Measurements from ENCODE around the gene ARMC6.
"Not testable (repeated sequence)": the region's sequence is repeated elsewhere in the genome, so short reads cannot be mapped to it uniquely, and the experiment has no call there.

Gene ARMC6

DNA sequence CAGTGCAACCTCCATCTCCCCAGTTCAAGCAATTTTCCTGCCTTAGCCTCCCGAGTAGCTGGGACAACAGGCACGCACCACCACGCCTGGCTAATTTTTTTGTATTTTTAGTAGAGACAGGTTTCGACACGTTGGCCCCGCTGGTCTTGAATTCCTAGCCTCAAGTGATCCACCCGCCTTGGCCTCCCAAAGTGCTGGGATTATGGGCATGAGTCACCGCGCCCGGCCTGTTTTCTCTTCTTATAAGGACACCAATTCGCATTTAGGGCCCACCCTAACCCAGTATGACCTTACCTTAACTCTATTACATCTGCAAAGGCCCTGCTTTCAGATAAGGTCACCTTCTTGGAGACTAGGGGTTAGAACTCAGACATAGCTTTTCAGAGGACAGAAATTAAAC lies 69.8 kb downstream of the ARMC6 start:
- in situ Hi-C loops (cut with MboI; ENCODE audit: low sequenced_read_pairs), result no loop called here

DNA sequence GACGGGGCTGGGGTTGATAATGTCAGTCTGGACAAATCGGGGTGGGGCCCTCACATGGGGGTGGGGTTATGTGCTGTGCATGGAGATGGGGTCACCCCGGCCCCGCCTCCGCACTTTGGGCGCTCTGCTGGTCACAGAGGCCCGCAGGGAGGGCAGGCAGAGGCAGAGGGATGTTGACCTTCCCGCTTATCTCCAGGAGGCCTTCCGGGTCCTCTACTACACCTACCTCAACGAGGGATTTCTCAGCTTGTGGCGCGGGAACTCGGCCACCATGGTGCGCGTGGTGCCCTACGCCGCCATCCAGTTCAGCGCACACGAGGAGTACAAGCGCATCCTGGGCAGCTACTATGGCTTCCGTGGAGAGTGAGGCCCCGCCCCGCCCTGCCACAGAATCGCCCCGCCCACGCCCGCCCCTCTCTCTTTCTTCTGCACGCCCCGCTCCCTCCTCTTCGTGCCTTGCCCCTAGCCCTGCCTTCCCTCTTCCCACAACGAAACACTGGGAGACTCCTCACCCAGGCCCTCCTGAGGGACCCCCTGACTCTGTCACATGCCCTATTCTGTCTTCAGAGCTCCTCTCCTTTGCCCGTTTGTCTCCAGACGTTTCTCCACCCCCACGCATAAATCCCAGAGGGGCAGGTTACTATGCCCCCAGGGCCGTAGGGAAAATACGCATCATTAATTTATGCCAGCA lies 72.1 kb downstream of the ARMC6 start:
- in situ Hi-C loops (cut with MboI; ENCODE audit: low sequenced_read_pairs), result no loop called here

DNA sequence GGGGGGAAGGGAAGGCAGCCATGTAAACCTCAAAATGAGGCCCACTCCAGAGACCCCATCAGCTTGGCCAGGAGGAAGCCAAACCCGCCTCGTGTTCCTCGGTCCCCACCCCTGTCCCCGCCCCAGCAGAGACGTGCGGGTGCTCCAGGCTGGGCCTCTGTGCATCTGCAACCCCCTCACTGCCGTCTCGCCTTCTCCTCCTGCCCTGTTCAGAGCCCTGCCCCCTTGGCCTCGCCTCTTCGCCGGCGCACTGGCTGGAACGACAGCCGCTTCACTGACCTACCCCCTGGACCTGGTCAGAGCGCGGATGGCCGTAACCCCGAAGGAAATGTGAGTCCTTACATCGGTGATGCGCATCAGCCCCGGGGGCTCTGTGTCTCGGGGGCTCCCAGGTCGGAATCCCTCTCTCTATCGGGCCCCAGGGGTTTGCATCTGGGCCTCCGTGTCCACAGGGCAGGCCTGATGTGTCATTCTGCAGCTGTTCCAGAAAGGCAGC lies 72.7 kb downstream of the ARMC6 start:
- in situ Hi-C loops (cut with MboI; ENCODE audit: low sequenced_read_pairs), result no loop called here

DNA sequence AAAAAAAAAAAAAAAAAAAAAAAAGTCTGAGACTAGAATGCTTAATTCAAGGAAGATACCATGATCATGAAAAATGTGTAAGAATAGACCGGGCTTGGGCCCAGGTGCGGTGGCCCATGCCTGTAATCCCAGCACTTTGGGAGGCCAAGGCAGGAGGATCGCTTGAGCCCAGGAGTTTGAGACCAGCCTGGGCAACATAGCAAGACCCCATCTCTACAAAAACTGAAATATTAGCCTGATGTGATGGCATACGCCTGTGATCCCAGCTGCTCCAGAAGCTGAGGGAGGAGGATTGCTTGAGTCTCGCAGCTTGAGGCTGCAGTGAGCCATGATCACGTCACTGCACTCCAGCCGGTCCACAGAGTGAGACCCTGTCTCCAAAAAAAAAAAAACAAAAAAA lies 73.5 kb downstream of the ARMC6 start:
- in situ Hi-C loops (cut with MboI; ENCODE audit: low sequenced_read_pairs), result not testable (repeated sequence)

DNA sequence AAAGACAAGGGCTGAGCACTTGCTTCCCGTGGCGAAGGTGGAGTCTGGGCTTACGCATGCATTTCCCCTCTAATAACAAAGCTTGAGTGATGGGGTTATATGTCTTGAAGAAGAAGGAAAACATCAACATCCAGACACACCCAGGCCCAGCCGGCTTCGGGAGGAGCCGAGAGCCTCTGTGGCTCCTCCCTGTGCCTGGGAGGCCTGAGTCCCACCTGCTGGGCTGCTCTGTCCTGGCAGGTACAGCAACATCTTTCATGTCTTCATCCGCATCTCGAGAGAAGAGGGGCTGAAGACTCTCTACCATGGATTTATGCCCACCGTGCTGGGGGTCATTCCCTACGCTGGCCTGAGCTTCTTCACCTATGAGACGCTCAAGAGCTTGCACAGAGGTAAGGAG lies 74.3 kb downstream of the ARMC6 start:
- in situ Hi-C loops (cut with MboI; ENCODE audit: low sequenced_read_pairs), result no loop called here

All from HL-60/S4 treated with retinoic acid at 250 ng/mL for 4 days and 3 days (cell line).